SKM-1 (cell line): ENCODE measurements around the gene OR8B3.
"Not testable (repeated sequence)": the region's sequence is repeated elsewhere in the genome, so short reads cannot be mapped to it uniquely, and the experiment has no call there.

ENCODE experiments used
- DNase-seq: peaks from one replicate; lab custom pipeline; 2025; ENCODE audit not compliant: unreplicated experiment; lab: John Stamatoyannopoulos, UW

The OR8B3 gene

GRCh38 chr11:124398924-124399323 lies at the start of gene OR8B3:
TSS of gene OR8B3 (minus strand) at chr11:124399024. CDS start at chr11:124397351, 1,673 bp downstream.
- DNase-seq = no peak

DNA sequence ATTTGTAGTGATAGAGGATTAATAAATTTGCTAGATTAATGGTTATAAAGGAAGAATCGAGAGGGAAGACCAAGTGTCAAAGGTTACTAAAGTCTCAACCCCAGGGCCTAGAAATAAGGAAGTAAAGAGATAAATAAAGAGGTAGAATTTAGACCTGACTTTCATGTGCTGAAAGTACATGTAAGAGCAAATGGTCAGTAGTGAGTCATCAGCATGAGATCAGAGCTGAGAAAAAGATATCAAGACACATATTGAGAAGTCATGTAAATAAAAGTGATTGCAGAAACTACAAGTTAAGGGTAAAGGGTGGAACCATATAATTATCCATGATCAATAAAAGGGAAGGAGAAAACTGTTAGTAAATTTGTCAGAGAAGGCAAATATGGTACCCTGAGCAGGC lies 48.1 kb upstream of the OR8B3 start:
- no peak for DNase-seq

GRCh38 chr11:124445646-124446150 lies 46.9 kb upstream of the OR8B3 start, which contains the start of gene OR8B8:
TSS of gene OR8B8 (minus strand) at chr11:124445696. CDS start at chr11:124441085, 4,611 bp downstream.
- no peak for DNase-seq

GRCh38 chr11:124442847-124443246 lies 44.0 kb upstream of the OR8B3 start:
- DNase-seq = no peak

DNA sequence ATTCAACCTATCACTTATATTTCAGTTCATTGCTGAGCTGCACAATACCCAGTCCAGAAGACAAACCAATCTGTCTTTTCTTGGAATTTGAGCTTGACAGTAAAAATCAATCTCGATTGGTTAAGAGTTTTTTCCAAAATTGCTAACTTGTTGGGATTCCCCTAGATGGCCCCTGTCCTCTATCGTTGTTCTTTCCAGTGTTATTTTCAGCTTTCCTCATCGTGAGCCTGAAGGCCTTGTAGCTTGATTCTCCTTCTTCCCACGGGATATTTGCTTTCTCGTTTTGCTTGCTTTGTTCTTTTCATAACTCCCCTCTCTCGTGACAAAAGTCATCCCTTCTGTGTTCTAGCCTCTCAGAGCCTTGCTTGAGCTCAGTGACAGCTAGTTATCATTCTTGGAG lies 43.6 kb upstream of the OR8B3 start:
- DNase-seq = no peak

GRCh38 chr11:124441519-124441918 lies 42.7 kb upstream of the OR8B3 start:
- DNase-seq = no peak

- no peak for DNase-seq
Measured at GRCh38 chr11:124441081-124441480, 42.3 kb upstream of the OR8B3 start.

DNA sequence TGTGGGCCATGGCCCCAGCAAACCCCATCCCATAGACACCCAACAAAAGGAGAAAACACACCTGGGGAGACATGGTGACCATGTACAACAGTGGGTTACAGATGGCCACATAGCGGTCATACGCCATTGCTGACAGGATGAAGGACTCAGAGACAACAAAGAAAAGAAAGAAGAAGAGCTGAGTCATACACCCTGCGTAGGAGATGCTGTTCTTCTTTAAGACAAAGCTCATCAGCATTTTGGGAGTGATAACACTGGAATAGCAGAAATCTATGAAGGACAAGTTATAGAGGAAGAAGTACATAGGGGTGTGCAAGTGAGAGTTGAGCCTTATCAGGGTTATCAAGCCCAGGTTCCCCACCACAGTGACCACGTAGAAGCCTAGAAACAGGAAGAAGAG lies 41.8 kb upstream of the OR8B3 start:
- DNase-seq = no peak

DNA sequence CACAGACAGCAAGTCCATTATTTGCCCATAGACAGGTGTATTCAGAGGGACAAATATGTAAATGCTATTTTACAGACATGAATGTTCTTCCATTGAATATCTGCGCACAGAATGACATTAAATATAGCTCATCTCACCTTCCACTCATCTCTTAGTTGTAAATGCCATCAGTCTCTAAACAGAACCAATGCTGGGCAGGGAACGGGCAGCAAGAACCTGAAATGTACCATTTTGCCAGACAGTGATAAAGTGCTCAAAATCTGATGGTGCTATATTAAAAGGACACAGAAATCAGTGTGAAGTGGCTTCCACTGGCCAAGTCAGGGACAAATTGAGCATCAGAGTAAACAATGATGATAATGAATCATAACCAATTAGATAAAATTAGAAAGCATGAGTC lies 35.9 kb upstream of the OR8B3 start:
- DNase-seq = no peak

DNA sequence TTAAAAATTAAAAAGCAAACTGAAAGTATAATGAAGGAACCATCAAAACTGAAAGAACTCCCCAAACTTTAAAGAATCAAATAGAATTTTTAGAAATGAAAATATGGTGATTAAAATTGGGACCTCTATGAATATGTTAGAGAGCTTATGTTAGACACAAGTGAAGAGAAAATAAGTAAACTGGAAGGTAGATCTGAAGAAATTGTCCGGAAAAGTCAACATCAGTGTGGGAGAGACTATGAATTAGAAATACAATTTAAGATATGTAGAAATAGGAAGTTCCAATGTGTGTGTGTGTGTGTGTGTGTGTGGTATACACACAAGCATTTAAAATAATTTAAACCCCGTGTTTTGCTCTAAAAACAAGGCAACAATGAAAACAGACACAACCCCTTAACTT lies 30.8 kb upstream of the OR8B3 start:
- DNase-seq = no peak

- no peak for DNase-seq
Measured at GRCh38 chr11:124424384-124424921, 25.6 kb upstream of the OR8B3 start, which contains the start of gene OR8B4. TSS of gene OR8B4 (minus strand) at chr11:124424871. CDS start at chr11:124424871, 0 bp downstream.

DNA sequence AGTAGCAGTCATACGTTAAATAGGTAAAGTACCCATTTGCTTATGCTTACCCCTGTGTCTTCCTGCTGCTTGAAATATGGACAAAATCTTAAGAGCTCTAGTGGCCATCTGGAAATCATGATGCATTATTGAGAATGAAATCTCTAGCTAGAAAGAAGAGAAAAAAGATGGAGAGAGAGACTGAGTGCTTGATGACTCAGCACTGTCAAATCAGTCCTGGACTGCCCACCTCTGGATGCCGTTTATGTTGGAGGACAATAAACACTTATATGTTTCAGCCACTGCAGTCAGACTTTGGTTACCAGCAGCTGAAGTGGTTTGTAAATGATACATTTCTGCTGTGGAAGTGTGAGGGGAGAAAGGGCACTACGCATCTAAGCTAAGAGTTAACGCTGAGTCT lies 22.2 kb upstream of the OR8B3 start:
- no peak for DNase-seq

DNA sequence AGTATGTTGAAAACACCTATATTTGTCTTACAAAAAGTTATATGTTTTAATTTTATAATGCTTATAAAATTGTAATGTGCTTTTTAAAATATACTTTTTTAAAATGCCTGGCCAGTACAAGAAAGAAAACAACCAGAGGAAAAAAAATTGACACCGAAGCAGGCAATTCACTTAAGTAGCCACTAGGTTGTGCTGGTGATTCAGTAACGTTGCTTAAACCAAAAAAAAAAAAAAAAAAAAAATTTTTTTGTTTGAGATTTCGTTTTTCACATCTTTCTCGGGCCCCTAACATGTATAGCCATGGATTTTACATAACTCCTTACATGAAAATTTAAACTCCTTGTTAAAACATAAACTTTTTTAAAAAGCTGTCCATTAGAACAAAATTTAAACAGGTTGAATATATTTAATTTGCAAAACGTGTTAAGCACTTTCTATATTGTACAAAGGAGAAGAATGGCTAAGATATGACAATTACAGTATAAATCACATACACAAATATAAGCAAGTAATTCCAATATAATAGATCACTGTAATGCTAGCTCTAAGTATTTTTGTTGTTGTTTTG lies 16.6 kb upstream of the OR8B3 start:
- peak; percentile 30 for DNase-seq

DNA sequence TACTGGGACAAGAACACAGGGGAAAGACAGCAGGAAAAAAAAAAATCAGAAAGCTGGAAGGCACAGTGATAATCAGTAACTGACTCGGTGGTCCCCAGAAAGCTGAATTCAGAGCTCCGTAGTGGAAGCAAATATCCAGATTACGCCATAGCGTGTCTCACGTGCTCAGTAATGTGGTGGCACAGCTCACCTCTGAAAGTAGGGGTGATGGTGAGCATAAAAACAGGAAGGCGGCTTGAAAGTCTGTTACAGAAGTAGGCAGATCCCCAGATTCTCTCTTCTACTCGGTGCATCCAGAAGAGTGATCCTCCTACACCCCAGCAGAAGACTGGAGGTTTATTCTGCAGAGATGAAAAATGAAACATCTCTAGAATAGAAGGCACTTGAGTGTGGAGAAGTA lies 11.1 kb upstream of the OR8B3 start:
- DNase-seq = no peak

DNA sequence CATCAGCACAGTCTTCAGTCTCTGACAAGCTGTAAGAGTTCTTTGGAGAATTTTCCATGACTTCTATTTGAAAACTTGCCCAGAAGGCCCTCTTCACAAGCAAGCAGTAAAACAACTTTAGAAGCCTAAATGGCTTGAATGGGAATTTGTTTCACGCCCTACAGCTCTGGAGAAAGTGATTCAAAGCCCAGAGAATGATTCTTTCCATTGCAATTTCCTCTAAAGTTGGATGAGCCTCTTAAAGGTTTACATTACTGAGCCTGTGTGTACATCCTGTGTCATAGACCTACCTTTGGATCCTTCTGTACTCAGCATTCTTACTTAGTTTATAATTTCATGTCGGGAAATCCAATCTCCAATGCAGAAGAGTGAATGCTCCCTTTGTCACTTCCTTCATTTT lies 6.8 kb upstream of the OR8B3 start:
- no peak for DNase-seq

- DNase-seq = not testable (repeated sequence)
Measured at GRCh38 chr11:124403186-124403585, 4.4 kb upstream of the OR8B3 start.

DNA sequence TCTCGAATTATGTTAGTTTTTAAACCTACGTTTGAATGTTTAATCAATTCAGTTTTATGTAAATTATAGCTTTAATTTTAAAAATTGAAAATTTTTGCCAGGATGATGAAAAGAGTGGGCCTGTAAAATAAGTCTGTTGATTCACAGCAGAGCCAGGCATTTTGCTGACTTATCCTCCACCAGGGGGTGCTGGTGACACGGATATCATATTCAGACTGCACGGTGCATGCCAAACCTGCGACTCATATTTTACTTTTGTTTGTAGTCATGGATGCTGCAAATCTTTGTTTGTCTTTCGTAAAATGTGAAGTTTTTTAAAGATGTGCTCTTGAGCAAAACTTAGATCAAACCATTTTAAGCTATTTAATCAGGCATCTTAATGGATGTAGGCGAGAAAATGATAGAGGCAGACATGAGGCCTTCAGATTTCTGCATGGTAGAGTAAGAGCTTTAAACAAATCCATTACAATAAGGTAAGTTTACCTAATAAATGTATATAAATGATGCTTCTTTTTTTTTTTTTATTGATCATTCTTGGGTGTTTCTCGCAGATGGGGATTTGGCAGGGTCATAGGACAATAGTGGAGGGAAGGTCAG lies 3.6 kb upstream of the OR8B3 start:
- DNase-seq = no peak

- DNase-seq = not testable (repeated sequence)
Measured at GRCh38 chr11:124396847-124397246, 2.0 kb downstream of the OR8B3 start.

DNA sequence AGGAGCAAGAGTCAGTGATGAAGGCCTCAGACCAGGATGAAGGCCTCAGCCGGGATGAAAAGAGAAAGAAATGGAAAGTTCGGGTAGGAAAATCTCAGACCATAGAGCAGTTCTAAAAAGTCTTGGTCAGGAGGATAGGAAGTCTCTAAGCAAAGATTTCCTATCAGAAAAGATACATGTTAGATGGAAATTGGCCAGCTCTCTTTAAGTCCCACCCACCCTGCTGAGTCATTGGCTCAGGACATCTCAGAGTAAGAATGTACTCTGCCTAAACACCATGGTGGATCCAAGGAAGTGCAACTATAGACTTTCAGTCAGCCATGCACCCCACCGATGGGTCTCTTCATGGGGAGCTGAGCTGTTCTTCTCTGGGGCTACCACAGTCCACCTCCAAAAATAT lies 4.4 kb downstream of the OR8B3 start:
- DNase-seq = no peak

DNA sequence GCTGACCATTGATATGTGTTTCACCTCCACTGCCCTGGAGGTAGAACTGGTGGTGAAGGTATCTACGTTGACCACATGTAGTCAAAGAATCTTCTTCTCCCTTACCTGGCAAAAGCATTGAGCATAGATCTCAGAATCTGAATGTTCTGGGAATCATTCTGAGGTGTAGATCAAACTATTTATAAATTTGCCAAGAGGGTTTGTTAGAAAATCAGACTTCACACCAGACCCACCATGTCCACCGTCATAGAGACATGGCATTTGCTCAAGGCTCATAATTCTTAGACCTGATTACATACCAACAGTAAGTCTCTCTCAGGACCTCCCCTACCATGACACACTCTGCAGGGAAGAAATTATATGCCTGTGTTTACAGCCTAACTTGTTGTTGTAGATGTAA lies 14.4 kb downstream of the OR8B3 start, which contains the start of gene OR8B2:
Gene OR8B2, minus strand, starts transcription at position 101 of the 400 bp plus-strand sequence. CDS start 1,156 bp downstream, outside the sequence.
- no peak for DNase-seq

DNA sequence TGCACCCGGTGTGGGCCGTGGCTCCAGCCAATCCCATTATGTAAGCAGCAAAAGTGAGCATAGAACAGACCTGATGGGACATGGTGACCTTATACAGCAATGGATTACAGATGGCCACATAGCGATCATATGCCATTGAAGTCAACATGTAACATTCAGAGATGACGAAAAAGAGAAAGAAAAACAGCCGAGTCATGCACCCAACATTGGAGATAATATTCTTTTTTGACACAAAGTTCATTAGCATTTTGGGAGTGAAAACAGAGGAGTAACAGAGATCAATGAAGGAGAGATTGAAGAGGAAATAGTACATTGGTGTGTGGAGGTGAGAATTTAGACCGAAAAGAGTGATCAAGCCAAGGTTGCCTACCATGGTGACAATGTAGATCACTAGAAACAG lies 16.0 kb downstream of the OR8B3 start:
- DNase-seq = not testable (repeated sequence)

GRCh38 chr11:124380585-124380984 lies 18.2 kb downstream of the OR8B3 start:
- no peak for DNase-seq
